CD14-positive monocyte (primary cell): ENCODE data around the gene INF2. TPM values are rescaled to one million over a fixed set of nuclear protein-coding genes. Genes with fewer than 3 reads are reported as not detected.

Experiments
- DNase-seq, 3 donors: peaks; one replicate each; pipeline ENCODE4 v3.0.0-alpha.2; 2011 to 2022
- H2AFZ ChIP-seq: 2 replicates; pipeline ENCODE4 v1.6.0; 2012; ENCODE audit warnings: mild to moderate bottlenecking, low read depth, low read length, inconsistent platforms; ENCODE audit not compliant: insufficient read depth, poor library complexity, severe bottlenecking
- H3K27ac ChIP-seq, 2 donors: 1 replicate in 1 of 2; 2 replicates in 1 of 2; pipeline ENCODE4 v1.5.1; 2012 to 2013; ENCODE audit warnings: low read length in 2 of 2, control low read depth in 1 of 2, inconsistent platforms in 1 of 2, low read depth in 1 of 2, mild to moderate bottlenecking in 1 of 2
- H3K27me3 ChIP-seq, 2 donors: one replicate each; pipeline versions ENCODE4 v1.6.0 to v1.6.1; 2011 to 2013; ENCODE audit warnings: low read length in 2 of 2; ENCODE audit not compliant: control insufficient read depth in 2 of 2, insufficient read depth in 2 of 2
- H3K36me3 ChIP-seq, 2 donors: replicated peaks in 1 of 2; 1 replicate in 1 of 2; 2 replicates in 1 of 2; pipeline versions ENCODE4 v1.5.1 to v1.6.1; 2012 to 2013; ENCODE audit warnings: low read length in 2 of 2, control low read depth in 1 of 2, inconsistent platforms in 1 of 2, mild to moderate bottlenecking in 1 of 2; ENCODE audit not compliant: insufficient read depth in 2 of 2, control insufficient read depth in 1 of 2
- H3K4me1 ChIP-seq, 2 donors: 1 replicate in 1 of 2; 2 replicates in 1 of 2; pipeline versions ENCODE4 v1.5.1 to v1.6.1; 2012 to 2013; ENCODE audit warnings: low read length in 2 of 2, control low read depth in 1 of 2, inconsistent platforms in 1 of 2, mild to moderate bottlenecking in 1 of 2, moderate library complexity in 1 of 2; ENCODE audit not compliant: insufficient read depth in 2 of 2, control insufficient read depth in 1 of 2
- H3K4me2 ChIP-seq: replicated peaks from 2 replicates; pipeline ENCODE3; 2012; ENCODE audit warnings: low read length, moderate library complexity, mild to moderate bottlenecking; ENCODE audit not compliant: poor library complexity, severe bottlenecking; ENCODE audit errors: extremely low read depth
- H3K4me3 ChIP-seq, 3 experiments: fragments of 200-600 bp in 1 of 3; sonication (generic) in 1 of 3; replicated peaks in 1 of 3; 1 replicate in 2 of 3; 2 replicates in 1 of 3; pipeline ENCODE4 v1.5.1; 2011 to 2013; ENCODE audit warnings: low read length in 3 of 3, mild to moderate bottlenecking in 3 of 3, control low read depth in 2 of 3, low read depth in 2 of 3, inconsistent platforms in 1 of 3, moderate library complexity in 1 of 3
- H3K79me2 ChIP-seq: 2 replicates; pipeline ENCODE4 v1.6.0; 2012; ENCODE audit warnings: mild to moderate bottlenecking, control low read depth, inconsistent platforms, low read length, moderate library complexity; ENCODE audit not compliant: insufficient read depth
- H3K9ac ChIP-seq: 2 replicates; pipeline ENCODE4 v1.6.0; 2017; ENCODE audit warnings: low read length, mild to moderate bottlenecking; ENCODE audit not compliant: insufficient read depth, poor library complexity, severe bottlenecking
- H3K9me3 ChIP-seq, 2 donors: replicated peaks in 1 of 2; 1 replicate in 1 of 2; 2 replicates in 1 of 2; pipeline versions ENCODE4 v1.5.1 to v1.6.1; 2012 to 2013; ENCODE audit warnings: low read length in 2 of 2, control low read depth in 1 of 2; ENCODE audit not compliant: control insufficient read depth in 1 of 2, insufficient read depth in 1 of 2
- H4K20me1 ChIP-seq: 2 replicates; pipeline ENCODE4 v1.6.0; 2012; ENCODE audit warnings: mild to moderate bottlenecking, low read length, control low read depth, moderate library complexity; ENCODE audit not compliant: insufficient read depth
- H3K27ac Mint-ChIP-seq, 7 donors: one replicate each; pipeline ENCODE4 v1.8.0; 2020; ENCODE audit warnings: mild to moderate bottlenecking in 7 of 7, mixed read lengths in 7 of 7, moderate library complexity in 6 of 7, inconsistent platforms in 2 of 7
- H3K27me3 Mint-ChIP-seq, 3 donors: one replicate each; pipeline ENCODE4 v1.8.0; 2021 to 2022; ENCODE audit warnings: low read depth in 3 of 3, mild to moderate bottlenecking in 3 of 3, mixed read lengths in 3 of 3, moderate library complexity in 3 of 3, inconsistent platforms in 1 of 3
- H3K36me3 Mint-ChIP-seq, 2 donors: one replicate each; pipeline ENCODE4 v1.8.0; 2020; ENCODE audit warnings: mixed read lengths in 2 of 2, inconsistent platforms in 1 of 2, mild to moderate bottlenecking in 1 of 2
- H3K4me1 Mint-ChIP-seq: one replicate; pipeline ENCODE4 v1.8.0; 2020; ENCODE audit warnings: mild to moderate bottlenecking, mixed read lengths
- H3K4me3 Mint-ChIP-seq, 2 donors: one replicate each; pipeline ENCODE4 v1.8.0; 2020; ENCODE audit warnings: mild to moderate bottlenecking in 2 of 2, mixed read lengths in 2 of 2, moderate library complexity in 1 of 2
- H3K9me3 Mint-ChIP-seq, 7 donors: one replicate each; pipeline ENCODE4 v1.8.0; 2020 to 2022; ENCODE audit warnings: mixed read lengths in 7 of 7, mild to moderate bottlenecking in 6 of 7, moderate library complexity in 6 of 7, inconsistent platforms in 2 of 7
- WGBS: methylation state at CpG from one replicate; pipeline ENCODE4 v1.1.5; 2013; ENCODE audit warnings: missing lambda C conversion rate; ENCODE audit not compliant: insufficient coverage; 5-methylcytosine and 5-hydroxymethylcytosine counted together
- intact Hi-C, 2 donors: fragments of 100-400 bp; cut with micrococcal nuclease; formaldehyde crosslinking; loops; one replicate each; pipeline versions ENCODE4 v1.15.0 to v1.15.1; 2023
- polyA plus RNA-seq, 3 donors: library from polyadenylated mRNA; depleted of rRNA in 1 of 3; unstranded in 2 of 3; stranded (reverse) in 1 of 3; fragments of 300-500 nt in 2 of 3; fragments of >200 nt in 1 of 3; fragmentation: Illumina TruSeq in 2 of 3; gene quantifications; 1 replicate in 2 of 3; 2 replicates in 1 of 3; pipeline ENCODE4 v1.2.3, GENCODE V29; 2012 to 2021
- TF ChIP-seq, protein P1 (sequence below): fragments of 200-600 bp; IDR thresholded peaks from one replicate; pipeline ENCODE4 v1.8.0; 2022; ENCODE audit warnings: antibody characterized with exemption, mild to moderate bottlenecking

INF2 gene
- polyA plus RNA-seq, 3 donors = 2.9 to 23.3 (median 3.8) TPM

DNA sequence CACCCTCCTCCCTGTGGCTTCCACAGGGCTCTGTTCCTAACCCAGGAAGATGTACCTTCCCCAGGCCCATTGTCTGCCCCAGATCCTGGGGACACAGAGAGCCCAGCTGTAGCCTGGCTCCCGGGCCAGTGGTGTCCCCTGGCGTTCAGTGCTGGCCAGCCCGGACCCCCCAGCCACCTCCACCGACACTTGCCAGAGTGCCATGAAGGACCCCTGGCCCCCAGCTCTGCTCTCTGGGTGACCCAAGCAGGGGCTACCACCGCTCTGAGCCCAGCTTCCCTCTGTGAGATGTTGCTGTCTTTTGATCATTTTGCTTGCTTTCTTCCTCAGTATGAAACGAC is 6.2 kb downstream of the INF2 start:
- intact Hi-C loops = no loop called here
- H3K4me1 ChIP-seq = peaks cover 13 to 34% of the 10 kb centered on the region in 2 donors
- peak overlapping the region in 1 of 3 experiments; percentile 14 for H3K4me3 ChIP-seq
- WGBS = 74% methylated on average over 6 of the region's 6 CpGs
- peak overlapping the region; percentile 54 for H3K9ac ChIP-seq
- Mint-ChIP-seq H3K4me3 (no peak overlapping the region), H3K27me3 (peaks cover 0 to 2% (median 0%) of the 10 kb centered on the region in 3 donors), H3K27ac (peak overlapping the region in 5 of 7 donors; percentile 16 to 79 (median 69)), H3K4me1 (peaks cover 29% of the 10 kb centered on the region), H3K36me3 (peaks cover 8 to 11% of the 10 kb centered on the region in 2 donors), H3K9me3 (peaks cover 0 to 2% (median 0%) of the 10 kb centered on the region in 7 donors)
- H3K9me3 ChIP-seq = no peaks in the 10 kb centered on the region
- H3K79me2 ChIP-seq = peaks cover 15% of the 10 kb centered on the region
- no peaks in the 10 kb centered on the region for H3K27me3 ChIP-seq
- peaks cover 65% of the 10 kb centered on the region for H4K20me1 ChIP-seq
- no peak for DNase-seq
- no peaks in the 10 kb centered on the region for H3K36me3 ChIP-seq
- H2AFZ ChIP-seq = peak overlapping the region; percentile 53
- peak overlapping the region; percentile 53 for H3K4me2 ChIP-seq
- peak overlapping the region in 1 of 2 donors; percentile 71 for H3K27ac ChIP-seq
- TF ChIP-seq, protein P1, sequence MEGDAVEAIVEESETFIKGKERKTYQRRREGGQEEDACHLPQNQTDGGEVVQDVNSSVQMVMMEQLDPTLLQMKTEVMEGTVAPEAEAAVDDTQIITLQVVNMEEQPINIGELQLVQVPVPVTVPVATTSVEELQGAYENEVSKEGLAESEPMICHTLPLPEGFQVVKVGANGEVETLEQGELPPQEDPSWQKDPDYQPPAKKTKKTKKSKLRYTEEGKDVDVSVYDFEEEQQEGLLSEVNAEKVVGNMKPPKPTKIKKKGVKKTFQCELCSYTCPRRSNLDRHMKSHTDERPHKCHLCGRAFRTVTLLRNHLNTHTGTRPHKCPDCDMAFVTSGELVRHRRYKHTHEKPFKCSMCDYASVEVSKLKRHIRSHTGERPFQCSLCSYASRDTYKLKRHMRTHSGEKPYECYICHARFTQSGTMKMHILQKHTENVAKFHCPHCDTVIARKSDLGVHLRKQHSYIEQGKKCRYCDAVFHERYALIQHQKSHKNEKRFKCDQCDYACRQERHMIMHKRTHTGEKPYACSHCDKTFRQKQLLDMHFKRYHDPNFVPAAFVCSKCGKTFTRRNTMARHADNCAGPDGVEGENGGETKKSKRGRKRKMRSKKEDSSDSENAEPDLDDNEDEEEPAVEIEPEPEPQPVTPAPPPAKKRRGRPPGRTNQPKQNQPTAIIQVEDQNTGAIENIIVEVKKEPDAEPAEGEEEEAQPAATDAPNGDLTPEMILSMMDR = no peak

DNA sequence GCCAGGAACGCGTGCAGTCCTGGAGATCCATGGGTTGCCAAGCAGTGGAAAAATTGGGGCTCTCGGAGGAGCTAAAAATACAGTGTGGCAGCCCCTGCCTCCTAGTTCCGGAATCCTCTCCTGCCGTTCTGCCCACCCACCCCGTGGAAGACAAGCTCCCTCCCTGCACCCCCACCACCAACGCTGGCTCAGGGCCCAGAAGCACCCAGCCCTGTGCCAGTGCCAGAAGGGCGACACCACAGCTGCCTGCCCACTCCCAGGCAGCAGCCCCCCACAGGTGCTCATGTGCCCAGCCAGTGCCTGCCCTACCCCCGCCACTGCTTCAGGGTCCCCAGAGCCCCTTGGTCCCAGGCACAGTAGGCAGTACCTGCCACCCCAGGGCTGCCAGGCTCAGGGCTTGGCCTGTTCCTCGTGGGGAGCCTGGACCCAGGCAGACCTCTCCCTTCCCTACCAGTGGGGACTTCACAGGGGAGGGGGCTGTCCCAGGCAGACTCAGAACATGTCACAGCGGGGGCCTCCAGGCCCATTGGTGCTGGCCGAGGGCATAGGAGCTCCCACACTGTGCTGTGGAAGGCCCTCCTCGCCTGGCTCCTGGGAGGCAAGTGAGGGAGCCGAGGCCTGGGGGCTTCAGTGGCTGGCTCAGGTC is 7.4 kb downstream of the INF2 start:
- no peak for DNase-seq
- intact Hi-C loops = no loop called here
- Histone ChIP-seq H4K20me1 (peaks cover 56% of the 10 kb centered on the region), H3K27me3 (no peaks in the 10 kb centered on the region), H3K4me2 (no peak overlapping the region), H3K4me1 (peaks cover 11 to 24% of the 10 kb centered on the region in 2 donors), H3K4me3 (no peak overlapping the region), H3K36me3 (peaks cover 0 to 5% of the 10 kb centered on the region in 2 donors), H3K79me2 (peaks cover 6% of the 10 kb centered on the region), H3K9me3 (no peaks in the 10 kb centered on the region), H3K27ac (no peak overlapping the region), H2AFZ (no peak overlapping the region), H3K9ac (no peak overlapping the region)
- peaks cover 0 to 2% (median 0%) of the 10 kb centered on the region in 7 donors for H3K9me3 Mint-ChIP-seq
- H3K27me3 Mint-ChIP-seq = peaks cover 0 to 2% (median 0%) of the 10 kb centered on the region in 3 donors
- H3K4me3 Mint-ChIP-seq = no peak overlapping the region
- TF ChIP-seq, protein P1 = no peak
- peaks cover 8 to 12% of the 10 kb centered on the region in 2 donors for H3K36me3 Mint-ChIP-seq
- peaks cover 22% of the 10 kb centered on the region for H3K4me1 Mint-ChIP-seq
- no peak overlapping the region for H3K27ac Mint-ChIP-seq
- WGBS = 97% methylated on average over 13 of the region's 14 CpGs
